GM19193 (cell line): ENCODE data around the gene EFNA5.

ENCODE experiments used
- POLR2A ChIP-seq: IDR thresholded peaks from 4 replicates; pipeline ENCODE4 v1.6.1; 2011; ENCODE audit not compliant: insufficient read depth, insufficient read length; ENCODE audit errors: extremely low read depth

EFNA5 gene

GRCh38 chr5:107576155-107576554 is 94.6 kb downstream of the EFNA5 start:
- TF ChIP-seq POLR2A, result no peak

GRCh38 chr5:107574287-107574686 is 96.5 kb downstream of the EFNA5 start:
- TF ChIP-seq POLR2A, result no peak

GRCh38 chr5:107572715-107573368 is 97.9 kb downstream of the EFNA5 start:
- no peak for TF ChIP-seq POLR2A

- no peak for TF ChIP-seq POLR2A
These were observed 98.9 kb downstream of the EFNA5 start for GRCh38 chr5:107571621-107572536.

- no peak for TF ChIP-seq POLR2A
These were observed 99.8 kb downstream of the EFNA5 start for GRCh38 chr5:107570805-107571531.

- no peak for TF ChIP-seq POLR2A
These were observed 100.6 kb downstream of the EFNA5 start for GRCh38 chr5:107570181-107570580.

- no peak for TF ChIP-seq POLR2A
These were observed 102.7 kb downstream of the EFNA5 start for GRCh38 chr5:107567901-107568671.

GRCh38 chr5:107566986-107567385 is 103.8 kb downstream of the EFNA5 start:
- TF ChIP-seq POLR2A, result no peak

- no peak for TF ChIP-seq POLR2A
These were observed 104.7 kb downstream of the EFNA5 start for GRCh38 chr5:107565791-107566767.

- TF ChIP-seq POLR2A, result no peak
These were observed 105.8 kb downstream of the EFNA5 start for GRCh38 chr5:107564931-107565372.

GRCh38 chr5:107563959-107564544 is 106.7 kb downstream of the EFNA5 start:
- no peak for TF ChIP-seq POLR2A

- TF ChIP-seq POLR2A, result no peak
These were observed 110.4 kb downstream of the EFNA5 start for GRCh38 chr5:107560377-107560776.

- TF ChIP-seq POLR2A, result no peak
These were observed 111.8 kb downstream of the EFNA5 start for GRCh38 chr5:107558823-107559375.
